HEK293 (cell line): ENCODE results near the gene TYROBP.

Experiments
- CTCF ChIA-PET: fragments of 350-600 bp; formaldehyde crosslinking; extraction: SDS; loops from one replicate; lab custom pipeline; 2021; ENCODE audit warnings: antibody characterized with exemption; lab: Yijun Ruan, JAX
- POLR2A ChIA-PET: fragments of 300-600 bp; formaldehyde crosslinking; extraction: SDS; loops from one replicate; lab custom pipeline; 2020; ENCODE audit warnings: antibody characterized with exemption, inconsistent platforms; lab: Yijun Ruan, JAX
- H3K27ac ChIP-seq: fragments of 200-500 bp; sonication (Bioruptor generic); 2 replicates; pipeline ENCODE4 v1.5.1; 2014; ENCODE audit warnings: low read depth, low read length, control low read depth, inconsistent platforms; ENCODE audit errors: extremely low read depth
- H3K36me3 ChIP-seq, 2 experiments: fragments of 200-500 bp in 1 of 2; sonication (Bioruptor generic) in 1 of 2; 1 replicate in 1 of 2; 2 replicates in 1 of 2; pipeline ENCODE4 v1.5.1; 2014 to 2017; ENCODE audit warnings: inconsistent platforms in 2 of 2, low read length in 2 of 2; ENCODE audit not compliant: control insufficient read depth in 2 of 2, insufficient read depth in 1 of 2
- H3K4me1 ChIP-seq: fragments of 200-500 bp; sonication (Bioruptor generic); 2 replicates; pipeline ENCODE4 v1.5.1; 2014; ENCODE audit warnings: mild to moderate bottlenecking, low read length, inconsistent platforms; ENCODE audit not compliant: control insufficient read depth, insufficient read depth
- H3K4me3 ChIP-seq: 2 replicates; pipeline ENCODE4 v1.5.1; 2011; ENCODE audit warnings: low read depth, mild to moderate bottlenecking, control low read depth, low read length, moderate library complexity
- H3K9me3 ChIP-seq: fragments of 200-500 bp; sonication (Bioruptor generic); 2 replicates; pipeline ENCODE4 v1.5.1; 2014; ENCODE audit warnings: low read depth, low read length, inconsistent platforms; ENCODE audit not compliant: control insufficient read depth, insufficient read depth
- ELK4 ChIP-seq: IDR thresholded peaks from 2 replicates; pipeline ENCODE4 v1.6.1; 2011; ENCODE audit warnings: mild to moderate bottlenecking, low read depth, low read length, borderline replicate concordance
- FEZF1 ChIP-seq: fragments of 450-650 bp; formaldehyde crosslinking; IDR thresholded peaks from 2 replicates; pipeline ENCODE4 v1.5.1; 2016; ENCODE audit warnings: missing biosample characterization, missing genetic modification characterization
- HOXD13 ChIP-seq: sonication (generic); formaldehyde crosslinking; IDR thresholded peaks from 2 replicates; pipeline ENCODE4 v1.8.0; 2022; ENCODE audit warnings: missing genetic modification reagents, borderline replicate concordance
- KLF10 ChIP-seq: fragments of 450-650 bp; IDR thresholded peaks from 2 replicates; pipeline ENCODE4 v1.5.1; 2018; ENCODE audit warnings: missing biosample characterization, mild to moderate bottlenecking, missing genetic modification characterization
- ZBTB49 ChIP-seq: fragments of 450-650 bp; formaldehyde crosslinking; IDR thresholded peaks from 2 replicates; pipeline ENCODE4 v1.5.1; 2016; ENCODE audit warnings: missing biosample characterization, missing genetic modification characterization, low read depth
- ZNF146 ChIP-seq: fragments of 450-650 bp; formaldehyde crosslinking; IDR thresholded peaks from 2 replicates; pipeline ENCODE4 v1.5.1; 2016; ENCODE audit warnings: missing biosample characterization, missing genetic modification characterization
- ZNF155 ChIP-seq: fragments of 450-650 bp; formaldehyde crosslinking; IDR thresholded peaks from 2 replicates; pipeline ENCODE4 v1.5.1; 2016; ENCODE audit warnings: missing biosample characterization, missing genetic modification characterization
- ZNF174 ChIP-seq: fragments of 450-650 bp; formaldehyde crosslinking; IDR thresholded peaks from 2 replicates; pipeline ENCODE4 v1.5.0; 2017; ENCODE audit warnings: missing biosample characterization, mild to moderate bottlenecking, missing genetic modification characterization
- ZNF221 ChIP-seq: fragments of 450-650 bp; formaldehyde crosslinking; IDR thresholded peaks from 2 replicates; pipeline ENCODE4 v1.5.1; 2017; ENCODE audit warnings: missing biosample characterization, missing genetic modification characterization, borderline replicate concordance
- ZNF274 ChIP-seq, 2 experiments: fragments of 200-500 bp in 1 of 2; fragments of 450-650 bp in 1 of 2; sonication (Bioruptor generic) in 1 of 2; formaldehyde crosslinking in 1 of 2; IDR thresholded peaks; 2 replicates each; pipeline versions ENCODE4 v1.5.1 to v1.6.1; 2014 to 2016; ENCODE audit warnings: borderline replicate concordance in 1 of 2, inconsistent platforms in 1 of 2, low read length in 1 of 2, missing biosample characterization in 1 of 2, missing genetic modification characterization in 1 of 2
- ZNF416 ChIP-seq: fragments of 450-650 bp; formaldehyde crosslinking; IDR thresholded peaks from 2 replicates; pipeline ENCODE4 v1.5.1; 2016; ENCODE audit warnings: missing biosample characterization, missing genetic modification characterization
- ZNF488 ChIP-seq: fragments of 450-650 bp; formaldehyde crosslinking; IDR thresholded peaks from 2 replicates; pipeline ENCODE4 v1.5.1; 2016; ENCODE audit warnings: missing biosample characterization, missing genetic modification characterization
- ZNF610 ChIP-seq: fragments of 450-650 bp; formaldehyde crosslinking; IDR thresholded peaks from 2 replicates; pipeline ENCODE4 v1.5.1; 2016; ENCODE audit warnings: missing biosample characterization, missing genetic modification characterization, borderline replicate concordance
- ZNF654 ChIP-seq: fragments of 450-650 bp; formaldehyde crosslinking; IDR thresholded peaks from 2 replicates; pipeline ENCODE4 v1.5.1; 2016; ENCODE audit warnings: low read depth, missing biosample characterization, missing genetic modification characterization
- ZNF785 ChIP-seq: fragments of 450-650 bp; formaldehyde crosslinking; IDR thresholded peaks from 2 replicates; pipeline ENCODE4 v1.5.1; 2016; ENCODE audit warnings: missing biosample characterization, missing genetic modification characterization
- ZNF792 ChIP-seq: fragments of 450-650 bp; formaldehyde crosslinking; IDR thresholded peaks from 2 replicates; pipeline ENCODE4 v1.5.1; 2016; ENCODE audit warnings: missing biosample characterization, missing genetic modification characterization
- ZNF830 ChIP-seq: fragments of 450-650 bp; IDR thresholded peaks from 2 replicates; pipeline ENCODE4 v1.5.0; 2018; ENCODE audit warnings: missing biosample characterization, missing genetic modification characterization, low read depth, mild to moderate bottlenecking, moderate library complexity
- ZSCAN5A ChIP-seq: fragments of 450-650 bp; formaldehyde crosslinking; IDR thresholded peaks from 2 replicates; pipeline ENCODE4 v1.5.1; 2016; ENCODE audit warnings: missing biosample characterization, missing genetic modification characterization
- ZXDB ChIP-seq: fragments of 450-650 bp; formaldehyde crosslinking; IDR thresholded peaks from 2 replicates; pipeline ENCODE4 v1.5.1; 2016; ENCODE audit warnings: missing biosample characterization, missing genetic modification characterization

TYROBP gene

GRCh38 chr19:35921012-35921411, 12.9 kb upstream of the TYROBP start (continued):
- no peak for TF ChIP-seq ZNF274 (IDR thresholded peaks at IDR 0.05; ENCODE audit: low read length)
- no peak for TF ChIP-seq ZNF274 (tag by site-specific recombination; IDR thresholded peaks at IDR 0.05; ENCODE audit: borderline replicate concordance)
- 0 out of 2 replicates have a peak, but pooled peaks have one; percentile 62 for TF ChIP-seq ZNF610
- no peak for TF ChIP-seq ZNF221 (tag by site-specific recombination)
- TF ChIP-seq ZNF155 (tag by site-specific recombination), result 0 out of 2 replicates have a peak, but pooled peaks have one; percentile 75
- TF ChIP-seq ZNF174 (tag by site-specific recombination), result no peak
- TF ChIP-seq, all 188 proteins: peak for 46

GRCh38 chr19:35919306-35919705, 11.2 kb upstream of the TYROBP start:
- ChIA-PET CTCF (no interaction called here), POLR2A (no interaction called here)
- Histone ChIP-seq H3K36me3 (no peaks in the 10 kb centered on the region; a peak in 1 of 3 replicates), H3K9me3 (no peaks in the 10 kb centered on the region), H3K4me3 (no peak overlapping the region), H3K27ac (no peak overlapping the region), H3K4me1 (no peaks in the 10 kb centered on the region)
- TF ChIP-seq FEZF1 (tag by site-specific recombination) (no peak), ZNF654 (no peak)

- no peak for TF ChIP-seq ZXDB (tag by site-specific recombination)
- TF ChIP-seq ZNF416 (tag by site-specific recombination), result no peak
- TF ChIP-seq ZNF174 (tag by site-specific recombination), result no peak
- no peak for TF ChIP-seq ZNF785 (tag by site-specific recombination)
- TF ChIP-seq ZNF830 (tag by site-specific recombination), result no peak
- TF ChIP-seq ZNF792, result no peak
- no peak for TF ChIP-seq ZNF488 (tag by site-specific recombination)
- no peak for TF ChIP-seq ZBTB49
- no peak for TF ChIP-seq ZNF146
- TF ChIP-seq ELK4, result no peak
- no peak for TF ChIP-seq HOXD13
- no peak for TF ChIP-seq KLF10 (tag by site-specific recombination)
- TF ChIP-seq ZSCAN5A (tag by site-specific recombination), result no peak
- Histone ChIP-seq H3K36me3 (no peaks in the 10 kb centered on the region; a peak in 1 of 3 replicates), H3K4me1 (no peaks in the 10 kb centered on the region), H3K4me3 (no peak overlapping the region), H3K9me3 (no peaks in the 10 kb centered on the region; the same call in 1 of the 2 replicates), H3K27ac (no peak overlapping the region)
- ChIA-PET POLR2A (interaction anchor here (0.7 kb wide), 2 partner anchors 16 to 175 kb away, joined by 3 to 6 read pairs; no protein-coding TSS in a partner anchor), CTCF (interaction anchor here (0.6 kb wide), 1 partner anchor 12 kb away, joined by 3 read pairs; no protein-coding TSS in a partner anchor)
Observed at GRCh38 chr19:35915443-35915842, 7.3 kb upstream of the TYROBP start.
